PC-3 (cell line): ENCODE measurements around the gene RGS5.

Source experiments
- CTCF ChIP-seq: fragments of 300-600 bp; sonication (generic); conservative IDR thresholded peaks from 2 replicates; pipeline ENCODE4 v1.5.1; 2017; ENCODE audit warnings: antibody characterized with exemption, low read depth, mild to moderate bottlenecking, low read length
- EZH2phosphoT487 ChIP-seq: fragments of 300-600 bp; sonication (generic); IDR thresholded peaks from 2 replicates; pipeline ENCODE4 v1.6.1; 2018; ENCODE audit warnings: mild to moderate bottlenecking, antibody characterized with exemption, low read length, borderline replicate concordance

- TF ChIP-seq EZH2phosphoT487 (no peak), CTCF (no peak)
These were observed 53.8 kb downstream of the RGS5 start for GRCh38 chr1:163148911-163149310.
